HG02970 (cell line): ENCODE measurements around the gene SERPINE2.
A peak's percentile ranks its signal among the peaks of the same experiment; 100 is the strongest.

Experiments
- ATAC-seq: cut with Tn5 transposase; IDR thresholded peaks from one replicate; pipeline ENCODE4 v1.9.1; 2021; ENCODE audit warnings: mild to moderate bottlenecking, moderate library complexity, moderate number of reproducible peaks; ENCODE audit not compliant: unreplicated experiment, low FRiP score

SERPINE2 gene

GRCh38 chr2:224055101-224055500 is 16.0 kb upstream of the SERPINE2 start:
- no peak for ATAC-seq

GRCh38 chr2:224046752-224047151 is 7.7 kb upstream of the SERPINE2 start:
- ATAC-seq: no peak

GRCh38 chr2:224042191-224042696 is 3.2 kb upstream of the SERPINE2 start:
- ATAC-seq: no peak

- ATAC-seq: no peak
Observed at GRCh38 chr2:224041554-224041953, 2.5 kb upstream of the SERPINE2 start.

GRCh38 chr2:224040753-224041152 is 1.7 kb upstream of the SERPINE2 start:
- ATAC-seq: no peak

- no peak for ATAC-seq
Observed at GRCh38 chr2:224039770-224040440, 819 bp upstream of the SERPINE2 start.

GRCh38 chr2:224038830-224039079 is 331 bp downstream of the SERPINE2 start:
- ATAC-seq: peak; percentile 34

GRCh38 chr2:224038049-224038829 is 847 bp downstream of the SERPINE2 start:
- peak; percentile 46 for ATAC-seq

- ATAC-seq: no peak
Observed at GRCh38 chr2:224036731-224037361, 2.2 kb downstream of the SERPINE2 start.

- no peak for ATAC-seq
Observed at GRCh38 chr2:224034017-224034416, 5.1 kb downstream of the SERPINE2 start.

GRCh38 chr2:224033601-224034000 is 5.5 kb downstream of the SERPINE2 start:
- ATAC-seq: no peak

- ATAC-seq: no peak
Observed at GRCh38 chr2:224032283-224032682, 6.8 kb downstream of the SERPINE2 start.

- no peak for ATAC-seq
Observed at GRCh38 chr2:224031358-224031970, 7.6 kb downstream of the SERPINE2 start.

- no peak for ATAC-seq
Observed at GRCh38 chr2:224030786-224031185, 8.3 kb downstream of the SERPINE2 start.

- ATAC-seq: no peak
Observed at GRCh38 chr2:224029876-224030275, 9.2 kb downstream of the SERPINE2 start.

- no peak for ATAC-seq
Observed at GRCh38 chr2:224027931-224028330, 11.2 kb downstream of the SERPINE2 start.

- ATAC-seq: no peak
Observed at GRCh38 chr2:224027070-224027469, 12.0 kb downstream of the SERPINE2 start.

- peak; percentile 89 for ATAC-seq
Observed at GRCh38 chr2:224025874-224026273, 13.2 kb downstream of the SERPINE2 start.

GRCh38 chr2:224024270-224024669 is 14.8 kb downstream of the SERPINE2 start:
- ATAC-seq: no peak

- ATAC-seq: no peak
Observed at GRCh38 chr2:224023188-224023587, 15.9 kb downstream of the SERPINE2 start.

GRCh38 chr2:224022486-224022885 is 16.6 kb downstream of the SERPINE2 start:
- no peak for ATAC-seq
